NOMO-1 treated with dmso at 0.1 percent for 144 hours (cell line): ENCODE data around the gene RAD51B.
A peak's percentile ranks its signal among the peaks of the same experiment; 100 is the strongest.
"Not testable (repeated sequence)": the region's sequence is repeated elsewhere in the genome, so short reads cannot be mapped to it uniquely, and the experiment has no call there.

Source experiments
- DNase-seq: peaks from one replicate; lab custom pipeline; 2025; ENCODE audit not compliant: unreplicated experiment; lab: John Stamatoyannopoulos, UW

The RAD51B gene

DNA sequence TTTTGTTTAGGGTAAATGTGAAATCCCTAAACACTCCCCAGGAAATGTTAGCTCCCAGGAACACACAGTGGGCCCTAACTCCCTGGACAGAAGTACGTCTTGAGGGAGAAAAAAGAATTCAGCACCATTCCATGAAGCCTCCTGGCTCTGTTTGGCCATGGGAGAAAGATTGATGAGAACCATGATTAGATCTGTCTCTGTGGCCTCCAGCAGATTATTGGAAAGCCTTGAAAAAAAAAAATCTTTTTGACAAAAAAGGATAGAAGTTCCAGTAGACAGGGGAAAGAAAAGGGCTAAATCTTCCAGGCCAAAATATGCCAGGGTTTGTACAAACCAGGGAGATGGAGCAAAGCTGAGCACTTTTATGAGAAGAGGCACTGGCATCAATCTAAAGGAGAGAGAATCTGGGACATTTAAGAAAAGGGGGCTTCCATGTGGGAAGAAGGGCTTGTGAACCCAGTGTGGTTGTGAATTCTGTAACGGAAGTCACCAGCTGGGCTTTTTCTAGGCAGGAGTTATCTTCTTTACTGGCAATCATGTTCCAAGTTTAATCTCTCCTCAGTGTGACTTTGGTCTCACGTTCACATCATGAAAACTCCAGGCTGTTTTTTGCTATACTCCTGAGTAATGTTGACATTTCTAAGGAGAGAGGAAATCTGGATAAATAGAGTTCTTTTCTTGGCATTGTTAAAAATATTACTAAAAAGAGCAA lies 426.7 kb downstream of the RAD51B start:
- no peak for DNase-seq

DNA sequence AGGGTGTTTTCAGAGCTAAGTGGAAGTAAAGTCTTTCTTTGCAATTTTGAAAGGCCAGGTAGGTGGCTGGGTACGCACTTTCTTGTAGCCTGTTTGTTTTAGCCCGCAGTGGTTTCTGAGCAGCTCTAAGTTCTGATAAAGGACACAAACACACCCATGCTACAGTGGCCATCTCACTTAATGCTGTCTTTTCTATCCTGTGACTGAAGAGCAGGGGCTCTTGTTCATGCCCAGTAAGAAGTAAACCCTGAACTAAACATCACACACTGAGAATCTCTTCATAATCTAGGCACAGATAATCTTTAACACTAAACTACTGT lies 427.2 kb downstream of the RAD51B start:
- DNase-seq, result no peak

DNA sequence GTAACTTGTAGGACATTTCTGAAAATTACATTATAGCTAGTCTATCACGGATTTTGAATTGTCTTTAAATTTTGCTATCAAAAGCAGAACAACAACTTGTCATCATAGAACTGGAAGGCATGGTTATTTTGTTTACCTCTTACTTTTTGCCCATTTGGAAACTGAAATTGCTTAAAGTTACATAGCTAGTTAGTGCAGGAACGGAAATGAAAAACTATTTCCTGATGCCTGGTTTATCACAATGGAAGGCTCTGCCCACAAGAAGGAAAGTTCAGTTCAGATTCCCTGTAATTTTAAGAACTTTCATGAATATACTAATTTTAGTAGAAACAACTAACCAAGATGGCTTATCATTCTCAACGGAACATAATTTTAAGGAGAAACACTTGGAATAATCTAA lies 427.7 kb downstream of the RAD51B start:
- no peak for DNase-seq

DNA sequence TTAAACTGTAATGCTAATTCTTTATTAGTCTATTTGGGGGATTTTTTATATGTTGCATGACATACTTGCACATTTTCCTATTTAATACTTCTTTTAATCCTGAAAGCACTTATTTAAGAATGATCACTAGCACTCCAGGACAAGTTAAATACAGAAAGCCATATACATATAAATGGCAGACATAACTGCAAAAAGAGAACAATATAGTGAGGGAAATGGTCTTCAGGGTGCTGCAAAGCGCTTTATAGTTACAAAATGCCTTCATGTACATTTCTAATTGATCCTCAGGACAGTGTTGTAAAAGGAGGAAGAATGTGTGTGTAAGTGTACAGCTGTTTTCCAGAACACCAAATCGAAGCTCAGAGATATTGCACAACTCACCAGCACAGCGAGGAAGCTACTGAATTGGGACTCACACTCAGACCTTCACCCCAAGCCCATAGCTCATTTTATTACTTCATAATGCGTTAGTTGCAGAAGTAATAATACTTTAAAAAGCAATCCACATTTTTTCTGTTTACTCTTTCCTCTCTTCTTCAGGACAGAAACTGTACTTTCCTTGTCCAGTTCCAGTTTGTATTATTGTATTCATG lies 428.2 kb downstream of the RAD51B start:
- DNase-seq, result peak; percentile 62

DNA sequence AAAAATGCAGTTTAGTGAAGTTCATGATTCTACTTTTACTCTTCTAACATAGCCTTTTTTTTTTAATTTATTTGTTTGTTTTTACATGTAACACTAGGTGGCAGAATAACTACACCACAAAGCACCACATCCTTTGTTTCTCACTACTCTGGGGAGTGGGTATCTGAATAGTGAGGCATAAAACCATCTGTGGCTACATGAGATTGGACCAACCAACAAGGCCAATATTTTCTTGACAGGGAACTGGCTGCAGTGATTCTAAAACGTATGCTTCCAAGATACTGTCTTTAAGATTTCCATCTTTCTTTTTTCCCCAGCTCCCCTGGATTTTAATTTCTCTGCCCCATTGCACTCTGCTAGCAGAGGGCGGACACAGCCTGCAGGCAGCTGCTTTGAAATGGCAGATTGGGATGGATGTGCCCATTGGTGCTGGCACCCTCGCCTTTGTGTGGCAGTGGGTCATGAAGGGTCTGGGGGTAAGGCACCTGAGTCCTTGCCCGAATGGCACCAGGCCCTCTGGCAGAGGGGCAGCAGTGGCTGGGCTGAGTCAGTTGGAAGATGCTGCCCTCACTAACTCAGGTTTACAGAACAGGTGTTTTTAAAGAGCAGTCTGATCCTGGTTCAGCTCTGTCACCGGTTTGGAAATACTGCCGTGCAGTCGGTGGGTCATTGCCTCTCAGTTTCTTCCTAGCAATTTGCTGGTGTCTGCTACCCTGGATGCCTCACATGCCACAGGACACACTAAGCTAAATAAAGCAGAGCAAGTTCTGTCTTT lies 429.1 kb downstream of the RAD51B start:
- DNase-seq, result no peak

DNA sequence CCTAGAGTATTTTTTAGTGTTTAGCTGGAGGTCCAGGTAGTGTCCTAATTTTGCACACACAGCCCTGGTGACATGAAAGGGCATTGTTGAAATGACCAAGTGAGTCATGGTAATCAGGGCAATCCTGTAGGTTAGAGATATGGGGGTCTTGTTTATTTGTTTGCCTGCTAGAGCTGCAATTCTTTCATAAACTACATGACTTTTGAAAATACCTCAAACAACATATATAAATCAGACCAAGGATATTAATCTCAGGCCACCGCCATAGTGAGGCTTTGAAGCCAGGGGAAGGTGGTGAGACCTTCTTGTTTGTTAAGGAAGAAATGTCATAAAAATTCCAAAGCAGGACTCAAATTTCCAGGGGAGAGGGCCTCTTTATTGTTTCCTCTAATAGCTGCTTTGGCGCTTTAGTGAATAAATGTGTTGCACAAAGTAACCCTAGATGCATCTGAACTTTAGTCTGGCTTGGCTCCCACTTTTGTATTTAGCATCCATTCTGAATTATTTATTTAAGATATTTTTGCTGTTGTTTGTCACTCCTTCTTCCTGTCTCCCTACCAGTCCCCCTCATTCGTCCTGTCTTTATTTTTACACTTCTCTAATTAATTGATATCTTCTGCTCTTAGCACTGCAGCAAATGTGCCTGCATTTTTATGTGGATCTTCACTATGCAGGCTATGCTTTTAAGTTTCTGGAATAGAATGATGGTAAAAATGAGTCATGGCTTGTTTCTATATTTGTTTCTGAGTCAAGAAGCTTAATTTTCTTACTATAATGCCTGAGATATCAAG lies 430.3 kb downstream of the RAD51B start:
- no peak for DNase-seq

DNA sequence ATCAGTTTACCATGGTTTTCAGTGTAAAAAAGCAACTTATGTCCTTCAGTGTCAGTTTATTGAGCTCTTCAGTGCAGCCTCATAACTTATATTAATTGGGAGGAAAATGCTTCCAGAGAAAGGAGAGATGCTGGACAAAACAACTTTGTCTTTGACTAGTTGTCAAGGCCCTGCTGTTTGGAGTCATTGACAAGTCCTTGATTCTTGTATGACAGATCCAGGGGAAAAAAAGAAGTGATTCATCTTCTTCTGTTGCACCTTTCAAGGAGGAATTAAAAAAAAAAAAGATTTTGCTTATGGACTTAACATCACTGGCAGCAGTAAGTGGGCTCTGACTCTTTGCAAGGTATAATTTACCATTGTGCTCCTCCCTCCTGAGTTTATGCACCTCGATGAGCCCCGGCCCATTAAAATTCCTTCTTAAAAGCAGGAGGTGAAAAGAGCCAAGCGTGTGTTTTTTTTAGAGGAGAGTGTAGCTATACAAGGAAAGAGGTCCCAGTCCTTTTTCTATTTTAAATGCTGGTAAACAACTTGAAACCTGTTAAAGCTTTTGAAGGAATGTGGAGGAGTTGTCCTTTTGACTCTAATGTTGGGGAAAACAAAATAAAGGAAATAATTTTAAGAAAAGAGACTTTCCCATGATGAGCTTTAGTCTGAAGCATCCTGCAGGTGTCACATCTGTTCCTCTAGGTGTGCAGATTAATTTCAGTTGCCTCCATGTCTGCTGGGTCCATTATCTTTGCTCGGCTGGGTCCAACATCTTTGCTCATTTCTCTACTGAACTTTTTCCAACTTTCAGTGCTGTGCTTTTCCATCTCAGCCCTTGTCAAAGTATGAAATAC lies 431.6 kb downstream of the RAD51B start:
- DNase-seq, result no peak

DNA sequence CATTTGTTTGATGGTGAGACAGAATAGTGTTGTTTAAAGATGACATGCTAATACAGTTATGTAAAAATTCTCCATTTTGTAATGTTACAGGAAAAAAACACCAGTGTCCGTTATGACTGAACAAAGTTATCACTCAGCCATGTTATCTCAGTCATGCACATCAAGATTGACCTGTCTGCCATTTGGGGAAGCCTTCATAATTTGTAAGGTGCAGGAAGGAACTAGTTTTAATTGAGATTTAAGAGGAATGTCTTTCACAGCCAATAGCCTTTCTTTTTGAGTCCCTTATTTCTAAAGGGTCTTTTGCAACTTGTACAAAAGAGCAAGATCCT lies 432.2 kb downstream of the RAD51B start:
- no peak for DNase-seq

DNA sequence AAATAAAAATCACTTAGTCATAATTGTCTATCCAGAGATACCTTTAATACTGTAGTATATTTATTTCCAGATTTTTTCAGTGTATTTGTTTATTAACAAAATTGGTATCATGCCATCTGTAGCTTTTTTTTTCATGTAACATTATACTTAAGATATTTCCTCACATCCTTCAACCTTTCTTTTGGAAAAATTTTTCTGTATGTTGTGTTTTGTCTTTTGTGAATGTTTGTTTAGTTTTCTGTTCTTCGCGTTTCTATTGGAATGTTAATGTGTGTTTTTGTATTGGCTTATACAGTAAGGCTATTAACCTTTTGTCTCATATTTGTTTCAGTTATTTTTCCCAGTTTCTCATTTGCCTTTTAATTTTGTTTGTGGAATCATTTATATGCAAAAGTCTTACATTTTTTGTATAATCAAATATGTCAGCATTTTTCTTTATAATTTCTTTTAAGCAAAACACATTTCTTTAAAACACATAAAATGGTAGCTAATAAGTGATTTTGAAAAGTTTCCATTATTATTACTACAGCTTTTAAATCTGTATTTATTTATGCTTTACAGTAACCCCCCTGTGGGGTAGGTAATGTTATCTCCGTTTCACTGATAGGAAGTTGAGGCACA lies 433.7 kb downstream of the RAD51B start:
- no peak for DNase-seq

DNA sequence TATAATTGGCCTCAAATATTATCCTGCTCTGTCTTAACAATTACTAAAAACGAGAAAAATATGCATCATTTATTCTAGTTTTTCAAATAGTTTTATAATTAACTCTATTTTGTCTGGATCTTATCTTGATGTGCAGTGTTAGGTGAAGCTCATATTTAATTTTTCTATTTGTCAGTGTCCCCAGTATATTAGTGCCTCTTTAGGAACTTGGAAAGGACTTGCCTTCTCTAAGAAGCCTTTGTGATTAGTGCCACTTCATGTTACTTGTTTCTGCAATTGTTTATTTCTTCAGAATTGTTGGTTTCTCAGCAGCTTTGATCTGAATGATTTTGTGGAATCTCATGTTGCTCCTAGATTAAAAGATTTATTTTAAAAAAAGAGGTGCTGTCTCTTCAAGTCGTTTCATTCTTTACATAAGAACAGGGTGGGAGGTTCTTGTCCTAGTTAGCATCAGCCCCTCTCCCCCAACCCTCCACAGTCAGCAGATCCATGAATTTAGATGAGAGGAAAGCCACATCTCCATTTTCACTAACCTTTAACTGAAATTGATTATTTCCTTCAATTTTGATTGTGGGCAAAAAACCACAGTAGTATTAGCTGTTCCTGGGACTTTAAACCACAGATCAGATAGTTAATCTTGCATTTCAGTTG lies 434.4 kb downstream of the RAD51B start:
- no peak for DNase-seq

DNA sequence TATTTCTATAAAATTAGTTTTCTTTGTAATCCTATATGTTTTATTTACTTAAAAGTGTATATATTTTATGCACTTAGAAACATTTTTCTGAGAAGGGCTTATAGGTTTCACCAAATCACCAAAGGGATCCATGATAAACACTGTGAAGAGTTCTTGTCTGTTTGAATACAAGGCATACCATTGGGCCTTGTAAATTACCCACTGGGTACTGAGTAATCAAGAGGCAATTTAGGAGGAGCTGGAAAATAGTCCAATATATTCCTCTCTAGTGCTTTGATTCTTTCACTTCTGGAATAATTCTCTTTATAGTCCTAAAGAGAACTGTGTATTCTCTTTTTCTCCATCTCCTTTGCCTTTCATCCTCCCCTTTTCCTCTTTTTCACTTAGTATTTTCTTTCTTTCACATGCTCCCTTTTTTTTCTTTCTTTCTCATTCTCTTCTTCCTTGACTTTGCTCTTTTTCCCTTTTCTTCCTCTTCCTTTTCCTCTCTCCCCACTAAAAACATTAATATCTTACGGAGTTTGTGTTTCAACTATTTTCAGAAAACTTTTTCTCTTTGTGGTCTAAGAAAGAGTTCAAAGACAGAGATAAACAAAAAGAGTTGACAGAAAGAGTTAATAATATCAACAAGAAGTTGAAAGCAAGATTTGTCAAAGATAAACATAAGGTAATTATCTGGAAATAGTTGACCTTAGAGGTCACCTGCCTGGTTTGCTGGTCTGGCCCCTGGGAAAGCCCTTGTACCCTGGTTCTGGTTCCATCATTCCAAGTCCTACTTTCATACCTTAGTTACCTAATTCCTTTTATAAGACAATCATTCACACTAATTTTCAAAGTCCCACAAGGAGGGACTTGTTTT lies 435.3 kb downstream of the RAD51B start:
- no peak for DNase-seq

DNA sequence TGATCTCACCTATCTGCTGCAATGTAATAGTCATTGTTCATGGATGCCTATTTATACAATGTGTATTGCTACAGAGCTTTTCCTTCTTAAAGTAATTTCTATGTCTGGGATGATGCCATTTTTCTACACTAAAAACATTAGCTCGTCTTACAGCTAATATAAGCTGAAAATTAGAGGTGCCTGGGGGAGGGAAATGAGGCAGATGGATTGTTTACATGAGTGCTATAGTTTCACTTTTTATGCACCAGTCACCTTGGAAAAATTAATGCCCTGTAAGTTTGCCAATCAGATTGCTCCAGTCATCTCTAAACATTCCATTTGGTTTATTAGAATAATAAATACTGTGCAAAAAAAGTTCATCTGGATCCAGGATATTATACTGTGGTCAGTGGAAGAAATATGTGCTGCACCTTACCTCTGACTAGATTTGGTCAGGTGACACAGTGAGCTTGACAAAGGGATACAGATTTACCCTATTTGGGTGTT lies 436.2 kb downstream of the RAD51B start:
- no peak for DNase-seq

DNA sequence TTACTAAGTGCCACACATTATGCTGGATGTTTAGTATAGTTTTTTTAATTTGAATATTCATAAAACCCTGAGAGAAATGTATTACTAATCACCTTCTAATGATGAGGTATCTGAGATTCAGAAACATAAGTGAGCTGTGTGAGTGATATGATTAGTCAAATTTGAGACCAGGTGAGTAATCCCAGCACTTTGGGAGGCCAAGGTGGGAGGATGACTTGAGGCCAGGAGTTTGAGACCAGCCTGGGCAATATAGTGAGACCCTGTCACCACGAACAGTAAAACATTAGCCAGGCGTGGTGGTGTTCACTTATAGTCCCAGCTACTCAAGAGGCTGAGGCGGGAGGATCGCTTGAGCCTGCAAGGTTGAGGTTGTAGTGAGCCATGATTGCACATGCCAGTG lies 438.4 kb downstream of the RAD51B start:
- DNase-seq, result no peak

DNA sequence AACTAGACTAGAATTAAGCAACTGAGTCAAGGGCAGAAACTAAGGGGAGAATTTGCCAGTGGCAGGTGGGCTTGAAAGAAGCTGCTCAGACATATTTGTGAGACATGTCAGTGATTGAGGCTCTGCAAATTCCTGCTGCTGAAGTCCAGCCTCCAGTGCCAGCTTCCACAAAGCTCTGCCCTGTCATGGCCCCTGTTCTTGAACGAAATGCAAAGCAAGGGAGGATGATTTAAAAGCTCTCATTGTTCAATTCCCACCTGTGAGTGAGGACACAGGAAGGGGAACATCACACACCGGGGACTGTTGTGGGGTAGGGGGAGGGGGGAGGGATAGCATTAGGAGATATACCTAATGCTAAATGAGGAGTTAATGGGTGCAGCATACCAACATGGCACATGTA lies 439.4 kb downstream of the RAD51B start:
- DNase-seq, result not testable (repeated sequence)

DNA sequence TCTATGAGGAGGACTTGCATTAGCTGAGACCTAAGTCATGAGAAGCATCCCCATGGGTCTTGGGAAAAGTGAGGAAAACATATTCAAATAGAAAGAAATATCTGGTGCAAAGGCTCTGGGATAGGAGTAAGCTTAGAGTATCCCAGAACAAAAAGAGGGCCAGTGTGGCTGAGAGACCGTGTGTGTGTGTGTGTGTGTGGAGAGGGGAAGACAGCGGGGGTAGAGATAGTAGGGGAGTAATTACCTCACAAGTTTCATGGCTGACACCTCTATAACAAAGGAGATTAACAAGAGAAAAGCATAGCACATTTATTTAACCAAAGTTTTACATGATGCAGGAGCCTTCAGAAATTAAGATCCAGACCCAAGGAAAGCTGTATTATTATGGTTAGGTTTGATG lies 440.5 kb downstream of the RAD51B start:
- no peak for DNase-seq

DNA sequence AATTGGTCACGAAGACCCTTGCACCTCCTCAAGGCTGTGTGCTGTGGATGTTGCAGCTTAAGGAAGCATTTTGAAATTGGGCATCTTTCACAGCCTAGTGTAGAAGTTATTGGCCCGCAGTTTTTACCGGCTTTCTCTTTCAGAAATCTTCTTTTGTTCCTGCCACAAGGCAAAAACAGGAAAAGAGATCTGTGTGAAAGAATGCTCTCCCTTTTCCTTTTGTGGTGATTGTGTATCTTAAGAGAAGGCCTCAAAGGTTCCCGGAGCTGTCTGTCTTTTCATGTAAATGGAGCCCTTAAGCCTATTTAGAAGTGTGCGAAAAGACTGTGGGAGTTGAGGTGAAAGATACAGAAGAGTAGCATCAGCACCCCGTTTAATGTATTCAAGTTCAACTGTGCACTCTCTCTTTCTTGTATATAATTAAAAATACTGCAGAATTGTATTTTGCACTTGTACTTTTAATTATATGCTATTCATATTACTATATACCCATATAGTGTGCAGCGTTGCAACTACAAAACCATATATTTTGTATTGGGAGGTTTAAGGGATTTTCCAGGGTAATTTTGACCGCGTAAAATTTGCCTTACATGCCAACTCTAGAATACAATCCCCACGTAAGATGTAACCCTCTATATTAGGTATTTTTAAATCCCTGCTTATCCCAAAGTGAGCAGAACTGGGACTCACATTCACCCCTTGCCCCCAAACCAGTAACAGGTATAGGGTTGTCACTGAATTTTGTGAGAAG lies 441.7 kb downstream of the RAD51B start:
- no peak for DNase-seq

DNA sequence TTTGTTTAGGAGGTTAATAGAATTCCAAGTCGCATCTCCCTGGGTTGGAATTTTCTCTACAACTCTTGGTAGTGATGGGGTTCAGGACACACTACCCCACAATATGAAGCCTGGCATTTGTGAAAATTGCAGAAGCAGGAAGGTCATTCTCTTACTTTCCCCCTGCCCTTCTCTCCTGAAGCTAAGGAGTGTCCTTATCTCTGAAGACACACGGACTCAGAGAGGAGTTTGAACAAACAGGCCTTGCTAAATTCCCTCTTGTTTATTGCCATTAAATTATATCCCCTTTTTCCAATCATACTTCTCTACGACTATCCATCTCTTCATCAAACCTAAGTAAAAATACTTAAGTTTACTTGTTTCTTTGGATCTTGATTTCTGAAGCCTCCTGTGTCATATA lies 443.0 kb downstream of the RAD51B start:
- DNase-seq, result no peak

DNA sequence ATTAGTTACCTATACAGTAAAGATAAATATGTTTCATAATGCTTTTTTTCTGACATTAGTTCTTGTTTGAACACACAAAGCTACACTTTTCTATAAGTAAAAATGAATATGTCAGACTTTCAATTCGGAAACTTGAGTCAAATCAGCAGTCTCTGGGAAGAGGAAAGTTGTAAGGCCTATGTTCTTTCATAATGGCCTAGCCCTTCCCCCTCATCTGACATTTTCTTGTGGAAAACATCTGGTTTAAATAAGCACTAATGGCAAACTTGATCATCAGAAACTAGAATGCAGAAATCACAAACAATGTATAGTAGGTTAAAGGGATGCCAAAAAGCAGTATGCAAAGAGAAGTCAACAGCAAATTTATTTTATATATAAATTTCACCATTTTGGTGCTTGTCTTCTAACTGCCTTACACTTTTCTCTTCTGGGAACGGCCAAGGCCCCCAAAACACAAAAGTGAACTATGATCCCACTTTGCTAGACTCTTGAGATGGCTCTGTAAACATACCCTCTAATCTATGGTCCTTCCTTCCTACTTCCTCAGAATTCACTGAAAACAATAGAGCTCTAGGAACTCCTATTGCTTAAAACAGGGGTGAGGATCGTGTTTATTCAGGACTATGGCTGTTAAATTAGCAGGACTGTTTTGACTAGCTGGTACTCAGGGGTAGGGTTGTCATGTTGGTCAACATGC lies 444.1 kb downstream of the RAD51B start:
- no peak for DNase-seq
